K562 (cell line): Measurements from ENCODE around the gene LTBP1. TPM values are rescaled to one million over a fixed set of nuclear protein-coding genes. Genes with fewer than 3 reads are reported as not detected.

ENCODE experiments used
- ARID1B ChIP-seq: fragments of 450-650 bp; IDR thresholded peaks from 2 replicates; pipeline ENCODE4 v1.6.1; 2016; ENCODE audit warnings: antibody characterized with exemption, mild to moderate bottlenecking, inconsistent platforms
- CHD4 ChIP-seq: fragments of 200-600 bp; sonication (generic); IDR thresholded peaks from 3 replicates; pipeline ENCODE4 v1.6.1; 2012; ENCODE audit warnings: low read depth, mild to moderate bottlenecking, mixed read lengths, low read length, inconsistent platforms; ENCODE audit not compliant: insufficient read depth, insufficient replicate concordance, poor library complexity, severe bottlenecking
- CREB1 ChIP-seq, 2 experiments: sonication (generic) in 1 of 2; formaldehyde crosslinking in 1 of 2; IDR thresholded peaks; 2 replicates each; pipeline versions ENCODE4 v1.6.1 to v1.8.0; 2012 to 2022; ENCODE audit warnings: inconsistent platforms in 1 of 2, mild to moderate bottlenecking in 1 of 2, missing genetic modification reagents in 1 of 2, moderate library complexity in 1 of 2
- CSDE1 ChIP-seq, 2 experiments: fragments of 450-650 bp; IDR thresholded peaks; 2 replicates each; pipeline ENCODE4 v1.6.1; 2016; ENCODE audit warnings: mild to moderate bottlenecking in 1 of 2
- MNT ChIP-seq, 2 experiments: fragments of 450-650 bp; conservative IDR thresholded peaks; 2 replicates each; pipeline ENCODE4 v1.6.1; 2017; ENCODE audit warnings: mild to moderate bottlenecking in 2 of 2, moderate library complexity in 2 of 2
- MTA1 ChIP-seq: fragments of 450-650 bp; IDR thresholded peaks from 2 replicates; pipeline ENCODE4 v1.6.1; 2017; ENCODE audit warnings: borderline replicate concordance
- MXD1 ChIP-seq: fragments of 250-450 bp; sonication (Bioruptor Pico); IDR thresholded peaks from 2 replicates; pipeline ENCODE4 v1.8.0; 2021; ENCODE audit warnings: borderline replicate concordance, mild to moderate bottlenecking, moderate library complexity; ENCODE audit not compliant: poor library complexity, severe bottlenecking
- NONO ChIP-seq, 2 experiments: fragments of 200-400 bp in 1 of 2; fragments of 450-650 bp in 1 of 2; formaldehyde crosslinking in 1 of 2; IDR thresholded peaks; 2 replicates each; pipeline ENCODE4 v1.6.1; 2017; ENCODE audit warnings: low read depth in 2 of 2, mild to moderate bottlenecking in 2 of 2, moderate library complexity in 2 of 2, low read length in 1 of 2
- NR1H2 ChIP-seq: sonication (generic); formaldehyde crosslinking; IDR thresholded peaks from 2 replicates; pipeline ENCODE4 v1.4.0; 2020; ENCODE audit warnings: mild to moderate bottlenecking, missing genetic modification reagents
- NR2C1 ChIP-seq, 2 experiments: fragments of 450-650 bp; IDR thresholded peaks; 2 replicates each; pipeline ENCODE4 v1.6.1; 2017; ENCODE audit warnings: mild to moderate bottlenecking in 2 of 2, antibody characterized with exemption in 1 of 2, inconsistent platforms in 1 of 2, missing compliant biosample characterization in 1 of 2, missing genetic modification characterization in 1 of 2
- NR2F6 ChIP-seq: fragments of 450-650 bp; formaldehyde crosslinking; IDR thresholded peaks from 2 replicates; pipeline ENCODE4 v1.4.0; 2020; ENCODE audit warnings: mild to moderate bottlenecking
- RNF219 ChIP-seq: fragments of 250-450 bp; sonication (Bioruptor Pico); IDR thresholded peaks from 2 replicates; pipeline ENCODE4 v1.5.0; 2022; ENCODE audit warnings: mild to moderate bottlenecking
- SETDB1 ChIP-seq: IDR thresholded peaks from one replicate; pipeline ENCODE4 v1.6.1; 2012; ENCODE audit warnings: low read length, control low read depth, inconsistent platforms
- TAL1 ChIP-seq: fragments of 450-650 bp; IDR thresholded peaks from 2 replicates; pipeline ENCODE4 v1.6.1; 2016; ENCODE audit warnings: mild to moderate bottlenecking
- TCF3 ChIP-seq: sonication (generic); formaldehyde crosslinking; IDR thresholded peaks from 2 replicates; pipeline ENCODE4 v1.4.0; 2020; ENCODE audit warnings: mild to moderate bottlenecking, missing genetic modification reagents
- TEAD4 ChIP-seq, 2 experiments: sonication (generic) in 1 of 2; formaldehyde crosslinking in 1 of 2; IDR thresholded peaks; 2 replicates each; pipeline versions ENCODE4 v1.6.1 to v1.8.0; 2012 to 2022; ENCODE audit warnings: borderline replicate concordance in 1 of 2, inconsistent platforms in 1 of 2, low read length in 1 of 2, mild to moderate bottlenecking in 1 of 2, missing genetic modification reagents in 1 of 2
- THRA ChIP-seq: fragments of 450-650 bp; IDR thresholded peaks from 2 replicates; pipeline ENCODE4 v1.6.1; 2017; ENCODE audit warnings: mild to moderate bottlenecking, moderate library complexity
- ZNF253 ChIP-seq: fragments of 250-450 bp; sonication (Bioruptor Pico); conservative IDR thresholded peaks from 2 replicates; pipeline ENCODE4 v1.6.1; 2021; ENCODE audit warnings: mild to moderate bottlenecking
- ZNF3 ChIP-seq: fragments of 250-450 bp; sonication (Bioruptor Pico); IDR thresholded peaks from 2 replicates; pipeline ENCODE4 v1.5.0; 2021; ENCODE audit warnings: mild to moderate bottlenecking, moderate library complexity
- polyA plus RNA-seq, 8 experiments: library from polyadenylated mRNA; depleted of rRNA in 4 of 8; stranded (reverse) in 5 of 8; unstranded in 3 of 8; fragments of >200 nt; fragmentation: Nextera tagmentation in 2 of 8; fragmentation: Illumina TruSeq in 1 of 8; extraction: Ambion mirVana in 2 of 8; extraction: Trizol in 1 of 8; gene quantifications; 2 replicates each; pipeline versions ENCODE4 v1.2.1 to v1.2.3, GENCODE V29; 2011 to 2014; ENCODE audit warnings: inconsistent platforms in 1 of 8, missing spikeins in 1 of 8
- total RNA-seq, 7 experiments: library from RNA; depleted of rRNA in 6 of 7; stranded (reverse); fragments of >200 nt in 6 of 7; fragmentation: Illumina TruSeq in 2 of 7; extraction: Trizol in 2 of 7; gene quantifications; 2 replicates each; pipeline versions ENCODE4 v1.2.1 to v1.2.3, GENCODE V29; 2011 to 2021; ENCODE audit warnings: low replicate concordance in 1 of 7
- TF ChIP-seq, protein P1 (sequence below): fragments of 200-400 bp; formaldehyde crosslinking; IDR thresholded peaks from 2 replicates; pipeline ENCODE4 v1.6.1; 2017; ENCODE audit warnings: mild to moderate bottlenecking, low read depth, low read length, moderate library complexity

LTBP1 gene
- total and polyA plus RNA-seq, 9 of the 15 experiments (the other 6 are each of a cell fraction or from before 2014, with no cell fraction given) = 3.6 to 16.4 (median 8.5) TPM

DNA sequence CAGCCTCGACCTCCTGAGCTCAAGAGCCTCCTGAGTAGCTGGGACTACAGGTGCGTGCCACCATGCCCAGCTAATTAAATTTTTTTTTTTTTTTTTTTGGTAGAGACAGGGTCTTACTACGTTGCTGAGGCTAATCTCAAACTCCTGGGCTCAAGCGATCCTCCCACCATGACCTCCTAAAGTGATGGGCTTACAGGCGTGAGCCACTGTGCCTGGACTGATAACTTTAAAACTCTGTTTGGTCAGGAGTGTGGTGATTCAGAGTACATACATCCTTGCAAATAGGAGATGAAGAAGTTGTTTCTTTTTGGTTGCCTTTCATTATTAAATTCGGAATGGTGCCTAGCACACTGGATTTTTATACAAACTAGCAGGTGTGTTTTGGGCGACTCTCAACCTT, 73.0 kb downstream of the LTBP1 start (continued):
- TF ChIP-seq, protein P1, sequence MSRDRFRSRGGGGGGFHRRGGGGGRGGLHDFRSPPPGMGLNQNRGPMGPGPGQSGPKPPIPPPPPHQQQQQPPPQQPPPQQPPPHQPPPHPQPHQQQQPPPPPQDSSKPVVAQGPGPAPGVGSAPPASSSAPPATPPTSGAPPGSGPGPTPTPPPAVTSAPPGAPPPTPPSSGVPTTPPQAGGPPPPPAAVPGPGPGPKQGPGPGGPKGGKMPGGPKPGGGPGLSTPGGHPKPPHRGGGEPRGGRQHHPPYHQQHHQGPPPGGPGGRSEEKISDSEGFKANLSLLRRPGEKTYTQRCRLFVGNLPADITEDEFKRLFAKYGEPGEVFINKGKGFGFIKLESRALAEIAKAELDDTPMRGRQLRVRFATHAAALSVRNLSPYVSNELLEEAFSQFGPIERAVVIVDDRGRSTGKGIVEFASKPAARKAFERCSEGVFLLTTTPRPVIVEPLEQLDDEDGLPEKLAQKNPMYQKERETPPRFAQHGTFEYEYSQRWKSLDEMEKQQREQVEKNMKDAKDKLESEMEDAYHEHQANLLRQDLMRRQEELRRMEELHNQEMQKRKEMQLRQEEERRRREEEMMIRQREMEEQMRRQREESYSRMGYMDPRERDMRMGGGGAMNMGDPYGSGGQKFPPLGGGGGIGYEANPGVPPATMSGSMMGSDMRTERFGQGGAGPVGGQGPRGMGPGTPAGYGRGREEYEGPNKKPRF = no peak
- TF ChIP-seq CREB1 (IDR thresholded peaks at IDR 0.05) (0 out of 2 replicates have a peak, but pooled peaks have one; percentile 18), CREB1 (CRISPR knock-in tag; IDR thresholded peaks at IDR 0.05) (no peak), MXD1 (CRISPR knock-in tag) (no peak), RNF219 (CRISPR knock-in tag) (no peak), NR1H2 (CRISPR knock-in tag) (no peak), NR2C1 (IDR thresholded peaks at IDR 0.05) (no peak), NR2C1 (tag; IDR thresholded peaks at IDR 0.05) (no peak), SETDB1 (no peak), CSDE1 (IDR thresholded peaks at IDR 0.05) (no peak), CHD4 (no peak), TAL1 (peak; percentile 43; the same call in 1 of the 2 replicates), ZNF3 (no peak), THRA (no peak), NR2F6 (CRISPR knock-in tag) (no peak), MTA1 (no peak), ARID1B (peak; percentile 75), TCF3 (CRISPR knock-in tag) (peak; percentile 78), TEAD4 (IDR thresholded peaks at IDR 0.05; ENCODE audit: low read length) (peak; percentile 57), TEAD4 (CRISPR knock-in tag; IDR thresholded peaks at IDR 0.05; ENCODE audit: borderline replicate concordance) (no peak), MNT (conservative IDR thresholded peaks at IDR 0.05) (no peak), ZNF253 (CRISPR knock-in tag) (no peak), NONO (IDR thresholded peaks at IDR 0.05; ENCODE audit: low read depth in 2 of 2, low read length in 1 of 2) (no peak)
